AML-193 (cell line): ENCODE measurements around the gene OTUB1.

ENCODE experiments used
- DNase-seq, 2 experiments: peaks; one replicate each; lab custom pipeline; 2025; lab: John Stamatoyannopoulos, UW

OTUB1 gene

GRCh38 chr11:64007160-64007628 lies 21.0 kb downstream of the OTUB1 start:
- DNase-seq, result no peak

DNA sequence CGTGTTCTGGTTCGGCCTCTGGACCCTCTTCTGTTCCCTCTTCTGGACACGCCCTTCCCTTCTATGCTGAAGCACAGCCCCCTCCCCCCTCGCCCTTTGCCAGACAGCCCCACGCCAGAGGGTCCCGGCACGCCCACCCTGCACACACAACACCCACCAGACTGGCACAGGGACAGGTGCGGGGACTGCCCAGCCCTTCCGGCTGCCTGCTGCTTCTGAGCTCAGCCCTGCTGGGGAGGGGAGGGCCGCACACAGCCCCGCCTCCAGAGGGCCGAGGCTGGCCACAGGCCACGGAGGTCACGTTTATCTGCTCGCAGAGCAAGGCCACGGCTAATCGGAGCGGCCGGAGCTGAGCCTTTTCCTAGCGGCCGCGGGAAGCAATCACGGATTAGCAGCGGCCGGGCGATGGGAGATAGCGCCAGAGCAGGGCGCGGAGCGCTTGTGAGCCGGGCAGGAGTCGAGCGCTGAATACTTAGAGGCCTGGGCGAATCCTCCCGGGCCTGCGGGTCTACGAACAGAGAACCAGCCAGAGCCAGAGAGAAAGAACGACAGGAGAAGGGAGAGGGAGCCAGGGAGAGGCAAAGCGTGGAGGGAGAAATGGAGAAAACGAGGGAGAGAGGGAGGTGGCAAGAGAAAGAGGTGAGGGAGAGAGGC lies 21.5 kb downstream of the OTUB1 start:
- no peak for DNase-seq

DNA sequence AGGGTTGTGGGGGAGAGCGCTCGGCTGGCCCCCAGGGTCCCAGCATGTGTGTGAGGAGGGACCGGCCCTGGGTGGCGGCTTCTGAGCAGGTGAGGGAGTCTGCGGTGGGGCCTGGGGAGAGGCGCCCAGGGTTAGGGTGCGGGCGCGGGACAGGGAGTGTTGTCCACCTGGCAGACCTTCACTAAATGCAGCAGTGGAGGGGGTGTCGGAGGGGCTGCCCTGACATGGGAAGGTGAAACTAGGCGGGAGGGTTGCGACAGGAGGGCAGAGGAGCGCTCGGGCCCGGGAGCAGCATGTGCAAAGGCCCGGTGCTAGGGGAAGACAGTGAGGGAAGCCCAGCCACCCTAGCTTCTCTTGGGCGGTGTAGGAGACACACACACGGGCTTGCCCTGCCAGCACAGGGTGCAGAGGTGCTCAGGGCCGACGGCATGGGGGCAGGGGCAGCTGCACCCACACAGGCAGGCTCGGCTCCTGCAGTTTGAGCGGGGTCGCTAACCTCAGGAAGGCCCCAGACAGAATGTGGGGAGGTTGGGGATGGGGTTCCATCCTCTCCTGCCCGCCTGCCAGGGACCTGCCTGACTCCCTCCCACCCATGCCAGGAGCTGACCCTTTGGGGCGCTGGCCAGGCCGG lies 22.2 kb downstream of the OTUB1 start:
- no peak for DNase-seq

- no peak for DNase-seq
These were observed 22.8 kb downstream of the OTUB1 start for GRCh38 chr11:64008914-64009633.

DNA sequence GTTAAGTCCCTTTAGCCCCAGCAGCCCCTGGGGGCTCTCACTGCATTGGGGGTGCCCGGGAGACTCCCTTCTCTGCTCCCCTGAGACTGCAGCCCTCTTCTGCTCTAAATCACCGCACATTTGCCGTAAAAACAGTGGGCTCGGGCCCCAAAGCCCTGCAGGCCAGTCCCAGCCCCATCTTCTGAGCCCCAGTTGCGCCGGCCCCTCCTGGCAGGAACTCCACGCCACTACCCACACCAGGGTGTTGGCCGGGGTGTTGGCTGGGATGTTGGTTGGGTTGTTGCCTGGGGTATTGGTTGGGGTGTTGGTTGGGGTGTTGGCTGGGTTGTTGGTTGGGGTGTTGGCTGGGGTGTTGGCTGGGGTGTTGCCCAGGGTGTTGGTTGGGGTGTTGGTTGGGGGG lies 23.5 kb downstream of the OTUB1 start:
- DNase-seq, result no peak

GRCh38 chr11:64010783-64011182 lies 24.5 kb downstream of the OTUB1 start:
- no peak for DNase-seq

- DNase-seq, result no peak
These were observed 25.1 kb downstream of the OTUB1 start for GRCh38 chr11:64011371-64011770.

GRCh38 chr11:64013141-64013896 lies 27.1 kb downstream of the OTUB1 start:
- no peak for DNase-seq

DNA sequence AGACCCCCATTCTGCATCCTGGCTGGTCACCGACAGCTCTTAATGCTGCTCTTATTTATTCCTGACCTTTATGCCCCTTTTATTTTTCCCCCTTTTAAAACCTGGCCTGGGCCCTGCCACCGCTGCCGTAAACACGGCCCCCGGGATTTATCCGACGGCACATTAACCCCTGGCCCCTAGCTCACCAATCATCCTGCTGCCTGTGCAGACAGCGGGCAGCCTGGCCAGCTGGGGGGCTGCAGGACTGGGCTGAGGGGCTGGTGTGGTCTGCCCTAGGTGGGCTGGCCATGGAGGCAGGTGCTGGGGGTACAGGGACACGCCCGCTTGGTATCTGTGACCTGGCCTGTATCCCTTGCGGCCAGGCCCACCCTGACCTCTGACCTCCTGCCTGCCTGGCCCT lies 28.1 kb downstream of the OTUB1 start:
- DNase-seq, result no peak

GRCh38 chr11:64015510-64015909 lies 29.3 kb downstream of the OTUB1 start:
- DNase-seq, result no peak

DNA sequence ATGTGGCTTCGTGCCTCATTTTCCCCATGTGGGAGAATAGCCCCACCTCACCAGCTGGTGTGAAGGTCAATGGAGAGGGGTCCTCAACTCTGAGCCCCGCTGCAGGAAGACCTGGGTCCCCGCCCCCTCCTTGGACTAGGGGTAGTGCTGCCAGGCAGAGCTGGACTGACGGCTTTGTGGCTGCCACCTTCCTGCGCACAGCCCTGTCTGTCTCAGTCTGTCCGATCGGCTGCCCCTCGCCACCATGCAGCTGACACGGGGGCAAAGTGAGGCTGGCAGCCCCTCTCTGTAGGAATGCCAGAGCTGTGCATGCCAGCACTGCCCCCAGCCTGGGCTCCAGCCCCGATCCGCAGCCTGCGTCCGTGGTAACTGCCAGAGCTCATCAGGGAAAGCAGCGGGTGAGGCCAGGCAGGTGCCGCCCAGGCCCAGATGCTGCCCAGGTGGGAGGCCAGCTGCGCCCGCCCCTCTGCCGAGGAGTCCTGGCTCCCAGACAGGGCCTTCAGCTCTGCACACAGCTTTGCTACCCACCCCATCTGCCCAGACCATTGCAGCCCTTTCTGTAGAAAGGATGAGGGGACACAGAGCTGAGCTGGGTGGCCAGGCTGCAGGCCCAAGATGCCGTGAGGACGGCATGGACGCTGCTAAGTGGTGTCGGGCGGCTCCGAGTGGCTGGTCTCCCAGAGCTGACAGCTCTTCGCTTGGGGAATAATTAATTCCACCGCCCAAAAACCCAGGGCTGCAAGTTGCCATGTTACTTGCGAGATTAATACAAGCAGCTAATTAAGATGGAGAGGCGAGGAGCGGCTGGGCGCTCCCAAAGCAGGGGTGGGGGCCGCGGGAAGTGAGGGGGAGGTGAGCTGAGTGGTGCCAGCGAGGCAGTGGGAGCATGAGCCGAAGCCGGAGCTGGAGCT lies 30.0 kb downstream of the OTUB1 start:
- no peak for DNase-seq

DNA sequence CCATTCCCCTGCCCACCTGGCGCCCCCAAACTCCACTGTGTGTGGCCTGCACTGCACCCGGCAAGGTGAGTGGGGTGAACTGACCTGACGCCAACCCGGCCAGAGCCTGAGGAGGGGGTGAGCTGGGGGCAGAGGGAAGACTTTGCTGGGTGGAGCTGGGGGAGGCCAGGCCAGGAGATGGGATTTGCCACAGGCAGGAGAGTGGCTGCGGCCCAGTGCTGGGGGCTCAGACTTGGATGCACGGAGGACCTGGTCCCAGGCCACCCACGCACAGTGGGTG lies 31.6 kb downstream of the OTUB1 start:
- no peak for DNase-seq

DNA sequence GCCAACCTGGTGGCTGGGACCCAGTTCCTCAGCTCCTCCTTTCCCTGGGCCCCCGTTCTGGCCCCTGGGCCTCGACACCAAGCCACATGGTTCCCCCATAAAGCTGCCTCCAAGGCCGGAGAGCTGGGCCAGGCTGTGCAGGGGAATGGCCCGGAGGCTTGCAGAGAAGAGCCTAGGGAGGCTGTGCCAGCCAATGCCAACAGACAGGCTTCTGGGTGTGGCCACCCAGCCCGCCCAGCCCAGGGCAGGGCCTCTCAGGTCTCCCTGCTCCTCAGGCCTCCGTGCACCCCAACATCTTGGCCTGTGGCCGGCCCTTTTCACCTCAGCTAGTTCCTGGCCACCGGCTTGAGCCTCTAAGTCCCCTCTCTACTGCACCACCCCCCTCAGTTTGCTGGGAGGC lies 32.1 kb downstream of the OTUB1 start:
- no peak for DNase-seq

DNA sequence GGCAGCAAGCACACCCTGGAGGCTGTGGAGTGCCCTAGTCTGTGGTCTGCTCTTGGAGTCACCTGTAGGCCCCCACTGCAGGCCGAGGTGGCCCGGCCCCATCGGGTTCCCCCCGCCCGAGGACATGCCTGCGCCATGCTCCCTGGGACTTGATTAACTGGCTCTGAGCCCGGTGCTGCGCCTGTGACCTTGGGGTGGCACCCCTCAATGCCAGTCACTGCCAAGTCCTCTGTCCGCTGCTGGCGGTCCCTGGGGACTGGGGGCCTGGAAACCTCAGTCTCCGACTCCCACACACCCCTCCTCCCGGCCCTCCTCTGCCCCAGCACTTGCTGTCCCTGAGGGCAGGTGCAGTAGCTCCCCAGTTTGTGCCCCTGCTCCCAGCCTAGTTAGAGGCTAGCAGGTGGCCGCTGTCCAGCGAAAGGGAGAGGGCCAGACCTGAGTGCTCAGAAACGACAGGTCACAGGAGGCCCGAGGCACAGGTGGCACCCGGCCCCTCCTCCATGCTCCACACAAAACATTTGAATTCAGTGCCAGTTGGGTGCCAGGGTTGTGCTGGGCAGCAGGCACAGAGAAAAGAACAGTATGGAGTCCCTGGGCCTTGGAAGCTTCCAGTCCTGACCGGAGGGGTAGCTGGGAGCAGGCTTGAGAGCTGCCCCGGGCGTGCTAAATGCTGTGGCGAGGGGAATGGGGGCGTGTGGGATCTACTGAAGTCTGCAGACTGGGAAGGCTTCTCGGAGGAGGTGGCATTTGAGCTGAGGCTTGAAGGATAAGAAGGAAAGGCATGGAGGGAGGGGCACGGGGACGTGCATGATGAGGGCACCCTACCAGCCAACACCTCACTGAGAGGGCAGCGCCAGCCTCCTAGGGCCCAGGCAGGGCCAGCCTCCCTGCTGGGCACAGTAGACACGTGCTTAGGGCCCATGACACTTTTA lies 33.1 kb downstream of the OTUB1 start:
- no peak for DNase-seq

DNA sequence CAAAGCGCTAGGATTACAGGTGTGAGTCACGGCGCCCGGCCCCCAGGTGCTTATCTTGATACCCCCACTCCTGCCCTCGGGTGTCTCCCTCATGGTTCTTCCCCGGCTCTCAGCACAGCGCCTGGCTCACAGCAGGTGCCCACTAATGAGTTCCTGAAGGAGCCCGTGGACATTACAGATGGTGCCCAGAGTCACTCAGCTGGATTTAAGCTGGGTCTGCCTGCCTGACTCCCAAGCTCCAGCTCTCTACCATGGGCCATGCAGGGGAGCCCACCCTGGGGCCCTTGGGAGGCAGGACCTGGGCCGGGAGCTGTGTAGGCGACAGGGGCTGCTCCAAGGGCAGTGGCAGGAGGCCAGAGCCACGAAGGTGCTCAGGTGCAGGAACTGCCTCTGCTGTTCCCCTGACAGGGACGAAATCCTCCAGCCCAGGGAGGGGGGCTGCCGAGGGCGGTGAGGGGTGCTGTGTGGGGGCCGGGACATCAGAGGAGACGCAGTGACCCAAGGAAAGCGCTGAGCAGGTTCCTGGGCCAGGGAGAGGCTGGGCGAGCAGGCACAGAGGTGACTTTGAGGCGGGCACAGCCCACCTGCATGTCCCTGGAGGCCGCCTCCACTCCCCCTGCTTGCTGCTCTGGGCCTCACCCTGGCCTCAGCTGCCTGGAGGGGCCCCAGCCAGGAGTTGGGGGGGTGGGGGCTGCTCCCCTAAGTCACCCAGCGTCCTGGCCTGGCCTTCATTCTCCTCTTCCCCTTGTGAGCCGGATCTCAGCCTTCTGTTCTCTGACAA lies 34.9 kb downstream of the OTUB1 start:
- DNase-seq, result no peak

DNA sequence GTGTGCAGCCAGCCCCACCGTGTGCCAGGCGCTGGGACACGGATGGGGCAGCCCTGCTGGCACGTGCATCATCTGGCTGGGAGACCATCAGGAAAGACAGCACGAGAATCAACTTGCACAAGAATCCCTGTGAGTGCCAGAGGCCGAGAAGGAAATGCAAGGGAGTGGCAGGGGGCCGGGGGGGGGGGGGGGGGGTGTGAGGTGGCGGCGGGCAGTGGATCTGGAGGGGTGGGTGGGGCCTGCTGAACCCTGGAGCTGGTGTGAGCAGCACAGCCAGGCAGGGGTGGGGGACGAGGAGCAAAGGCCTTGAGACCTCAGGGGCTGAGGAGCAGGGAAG lies 35.5 kb downstream of the OTUB1 start:
- DNase-seq, result no peak

- no peak for DNase-seq
These were observed 36.0 kb downstream of the OTUB1 start for GRCh38 chr11:64022125-64022784.

- no peak for DNase-seq
These were observed 37.8 kb downstream of the OTUB1 start for GRCh38 chr11:64023712-64024710.
